Neutrophil (primary cell): ENCODE data around the gene GSG1L.

Experiments used
- H3K27ac ChIP-seq: fragments of 200-600 bp; sonication (generic); 2 replicates; pipeline ENCODE4 v1.5.1; 2016; ENCODE audit warnings: mild to moderate bottlenecking, moderate library complexity
- H3K27me3 ChIP-seq: fragments of 200-600 bp; sonication (generic); 2 replicates; pipeline ENCODE4 v1.6.0; 2016; ENCODE audit warnings: mild to moderate bottlenecking
- H3K36me3 ChIP-seq: fragments of 200-600 bp; sonication (generic); 2 replicates; pipeline ENCODE4 v1.5.1; 2017
- H3K4me1 ChIP-seq, 2 experiments: fragments of 200-600 bp in 1 of 2; sonication (generic) in 1 of 2; 1 replicate in 1 of 2; 2 replicates in 1 of 2; pipeline versions ENCODE4 v1.5.1 to v1.6.1; 2013 to 2016; ENCODE audit warnings: low read depth in 1 of 2, low read length in 1 of 2, mild to moderate bottlenecking in 1 of 2, moderate library complexity in 1 of 2; ENCODE audit not compliant: control insufficient read depth in 1 of 2, insufficient read depth in 1 of 2
- H3K4me3 ChIP-seq, 2 experiments: fragments of 200-600 bp in 1 of 2; sonication (generic) in 1 of 2; 1 replicate in 1 of 2; 2 replicates in 1 of 2; pipeline ENCODE4 v1.5.1; 2013 to 2016; ENCODE audit warnings: low read depth in 1 of 2, low read length in 1 of 2, mild to moderate bottlenecking in 1 of 2, moderate library complexity in 1 of 2
- H3K9me3 ChIP-seq: fragments of 200-600 bp; sonication (generic); 2 replicates; pipeline ENCODE4 v1.5.1; 2016
- TF ChIP-seq, protein P1 (sequence below): fragments of 200-600 bp; sonication (generic); IDR thresholded peaks from 2 replicates; pipeline ENCODE4 v1.5.1; 2016; ENCODE audit warnings: antibody characterized with exemption

Gene GSG1L

DNA sequence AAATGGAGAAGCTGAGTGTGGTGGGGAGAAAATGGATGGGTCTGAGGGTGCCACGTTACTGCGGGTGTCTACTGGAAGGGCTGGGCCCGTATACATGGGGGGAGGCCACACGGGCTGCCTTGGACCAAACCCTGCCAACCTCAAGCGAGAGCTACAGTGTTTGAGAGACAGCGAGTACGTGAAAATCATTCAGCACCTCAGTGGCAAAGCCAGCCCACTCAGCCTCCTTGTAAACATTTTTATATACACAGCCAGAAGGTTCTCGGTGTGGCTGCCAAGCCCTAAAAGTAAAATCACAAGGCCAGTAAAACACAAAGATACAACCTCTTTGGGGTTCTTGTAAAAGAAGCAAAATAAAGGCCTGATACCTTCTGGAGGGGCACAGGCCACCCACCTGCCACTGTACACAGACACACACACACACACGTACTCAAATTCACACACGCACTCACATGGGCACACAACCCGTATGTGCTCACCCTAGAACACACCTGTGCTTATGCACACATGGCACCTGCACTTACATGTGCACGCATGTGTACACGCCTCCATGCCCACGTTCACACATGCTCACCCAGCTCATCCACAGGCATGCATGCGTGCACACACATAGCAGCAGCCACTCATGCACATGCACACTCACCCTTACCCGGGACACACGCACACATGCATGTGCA is 102.8 kb downstream of the GSG1L start:
- Histone ChIP-seq H3K27ac (no peak overlapping the region), H3K27me3 (no peaks in the 10 kb centered on the region), H3K4me3 (no peak overlapping the region), H3K36me3 (no peaks in the 10 kb centered on the region), H3K9me3 (no peaks in the 10 kb centered on the region), H3K4me1 (peaks cover 0 to 3% of the 10 kb centered on the region in 2 experiments)
- TF ChIP-seq, protein P1, sequence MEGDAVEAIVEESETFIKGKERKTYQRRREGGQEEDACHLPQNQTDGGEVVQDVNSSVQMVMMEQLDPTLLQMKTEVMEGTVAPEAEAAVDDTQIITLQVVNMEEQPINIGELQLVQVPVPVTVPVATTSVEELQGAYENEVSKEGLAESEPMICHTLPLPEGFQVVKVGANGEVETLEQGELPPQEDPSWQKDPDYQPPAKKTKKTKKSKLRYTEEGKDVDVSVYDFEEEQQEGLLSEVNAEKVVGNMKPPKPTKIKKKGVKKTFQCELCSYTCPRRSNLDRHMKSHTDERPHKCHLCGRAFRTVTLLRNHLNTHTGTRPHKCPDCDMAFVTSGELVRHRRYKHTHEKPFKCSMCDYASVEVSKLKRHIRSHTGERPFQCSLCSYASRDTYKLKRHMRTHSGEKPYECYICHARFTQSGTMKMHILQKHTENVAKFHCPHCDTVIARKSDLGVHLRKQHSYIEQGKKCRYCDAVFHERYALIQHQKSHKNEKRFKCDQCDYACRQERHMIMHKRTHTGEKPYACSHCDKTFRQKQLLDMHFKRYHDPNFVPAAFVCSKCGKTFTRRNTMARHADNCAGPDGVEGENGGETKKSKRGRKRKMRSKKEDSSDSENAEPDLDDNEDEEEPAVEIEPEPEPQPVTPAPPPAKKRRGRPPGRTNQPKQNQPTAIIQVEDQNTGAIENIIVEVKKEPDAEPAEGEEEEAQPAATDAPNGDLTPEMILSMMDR: no peak

DNA sequence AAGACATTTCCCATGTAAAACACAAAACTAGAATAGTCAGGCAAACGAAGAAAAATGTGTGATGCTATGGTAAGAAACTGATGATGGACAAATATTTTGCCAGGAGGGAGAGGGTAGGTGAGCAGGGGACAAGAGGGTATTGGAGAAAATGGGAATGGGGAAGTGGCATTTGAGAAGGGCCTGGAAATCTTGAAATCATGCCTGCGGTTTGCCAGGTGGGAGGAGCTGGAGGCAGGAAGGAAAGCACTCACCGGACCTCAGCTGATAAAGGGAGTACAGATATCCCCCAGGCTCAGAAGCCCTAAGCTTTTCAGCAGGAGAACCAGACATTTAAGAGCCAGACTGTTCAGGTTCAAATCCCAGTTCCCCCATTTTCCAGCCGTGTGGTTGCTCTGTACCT is 103.6 kb downstream of the GSG1L start:
- Histone ChIP-seq H3K36me3 (no peaks in the 10 kb centered on the region), H3K4me1 (peaks cover 0 to 3% of the 10 kb centered on the region in 2 experiments), H3K27me3 (no peaks in the 10 kb centered on the region), H3K9me3 (no peaks in the 10 kb centered on the region), H3K27ac (no peak overlapping the region), H3K4me3 (no peak overlapping the region)
- TF ChIP-seq, protein P1: no peak

- TF ChIP-seq, protein P1: no peak
- no peaks in the 10 kb centered on the region for H3K9me3 ChIP-seq
- no peak overlapping the region for H3K4me3 ChIP-seq
- no peaks in the 10 kb centered on the region for H3K36me3 ChIP-seq
- H3K4me1 ChIP-seq: no peaks in the 10 kb centered on the region
- H3K27me3 ChIP-seq: no peaks in the 10 kb centered on the region
- no peak overlapping the region for H3K27ac ChIP-seq
Measured at GRCh38 chr16:27954191-27954590, 109.3 kb downstream of the GSG1L start.

- no peaks in the 10 kb centered on the region for H3K9me3 ChIP-seq
- no peak overlapping the region for H3K27ac ChIP-seq
- H3K4me1 ChIP-seq: no peaks in the 10 kb centered on the region
- no peaks in the 10 kb centered on the region for H3K27me3 ChIP-seq
- no peak overlapping the region for H3K4me3 ChIP-seq
- H3K36me3 ChIP-seq: no peaks in the 10 kb centered on the region
- TF ChIP-seq, protein P1: no peak
Measured at GRCh38 chr16:27952811-27953210, 110.7 kb downstream of the GSG1L start.

GRCh38 chr16:27951489-27952120 is 111.9 kb downstream of the GSG1L start:
- Histone ChIP-seq H3K4me3 (no peak overlapping the region), H3K27me3 (no peaks in the 10 kb centered on the region), H3K9me3 (no peaks in the 10 kb centered on the region), H3K36me3 (no peaks in the 10 kb centered on the region), H3K4me1 (no peaks in the 10 kb centered on the region), H3K27ac (no peak overlapping the region)
- TF ChIP-seq, protein P1: no peak
